ENCODE measurements around the gene FCER2. TPM values are rescaled to one million over a fixed set of nuclear protein-coding genes. Genes with fewer than 3 reads are reported as not detected.

FCER2 gene
- polyA plus RNA-seq, 1 donor: 0.65 TPM

GRCh38 chr19:7676854-7677253 is 25.1 kb downstream of the FCER2 start, which contains the start of gene MCEMP1:
TSS of gene MCEMP1 (plus strand) at chr19:7677090. CDS start at chr19:7677121, 31 bp downstream.
- DNase-seq: no peak

GRCh38 chr19:7676376-7676775 is 25.6 kb downstream of the FCER2 start:
- DNase-seq: no peak

GRCh38 chr19:7674010-7675005 is 27.6 kb downstream of the FCER2 start:
- no peak for DNase-seq

- no peak for DNase-seq
These were observed 29.4 kb downstream of the FCER2 start for GRCh38 chr19:7672522-7672921.

GRCh38 chr19:7670790-7671189 is 31.1 kb downstream of the FCER2 start:
- DNase-seq: no peak

- DNase-seq: no peak
These were observed 31.7 kb downstream of the FCER2 start for GRCh38 chr19:7670150-7670783.

GRCh38 chr19:7669641-7670040 is 32.3 kb downstream of the FCER2 start:
- no peak for DNase-seq

- DNase-seq: no peak
These were observed 33.1 kb downstream of the FCER2 start, which contains the start of gene RETN for GRCh38 chr19:7668842-7669241. TSS of gene RETN (plus strand) at chr19:7669049. CDS start at chr19:7669327, 278 bp downstream.

- peak; percentile 82 for DNase-seq
These were observed 36.9 kb downstream of the FCER2 start for GRCh38 chr19:7665076-7665475.

GRCh38 chr19:7663706-7664105 is 38.2 kb downstream of the FCER2 start:
- no peak for DNase-seq

- DNase-seq: no peak
These were observed 39.3 kb downstream of the FCER2 start for GRCh38 chr19:7662657-7663056.

- DNase-seq: no peak
These were observed 40.0 kb downstream of the FCER2 start for GRCh38 chr19:7661744-7662538.

- no peak for DNase-seq
These were observed 43.7 kb downstream of the FCER2 start for GRCh38 chr19:7658219-7658686.

GRCh38 chr19:7657131-7657751 is 44.7 kb downstream of the FCER2 start:
- no peak for DNase-seq

GRCh38 chr19:7655581-7655980 is 46.4 kb downstream of the FCER2 start:
- DNase-seq: no peak

GRCh38 chr19:7654401-7654800 is 47.5 kb downstream of the FCER2 start:
- DNase-seq: no peak

- peak; percentile 80 for DNase-seq
These were observed 49.8 kb downstream of the FCER2 start for GRCh38 chr19:7652061-7652641.

GRCh38 chr19:7650148-7650547 is 51.8 kb downstream of the FCER2 start:
- no peak for DNase-seq

GRCh38 chr19:7648265-7649014 is 53.5 kb downstream of the FCER2 start:
- DNase-seq: no peak

GRCh38 chr19:7647156-7647555 is 54.8 kb downstream of the FCER2 start:
- no peak for DNase-seq

GRCh38 chr19:7646426-7646700 is 55.6 kb downstream of the FCER2 start:
- DNase-seq: no peak
